NCI-H1048 (cell line): Measurements from ENCODE around the gene ALS2CL.

Source experiments
- DNase-seq: peaks from one replicate; lab custom pipeline; 2025; lab: John Stamatoyannopoulos, UW

The ALS2CL gene

DNA sequence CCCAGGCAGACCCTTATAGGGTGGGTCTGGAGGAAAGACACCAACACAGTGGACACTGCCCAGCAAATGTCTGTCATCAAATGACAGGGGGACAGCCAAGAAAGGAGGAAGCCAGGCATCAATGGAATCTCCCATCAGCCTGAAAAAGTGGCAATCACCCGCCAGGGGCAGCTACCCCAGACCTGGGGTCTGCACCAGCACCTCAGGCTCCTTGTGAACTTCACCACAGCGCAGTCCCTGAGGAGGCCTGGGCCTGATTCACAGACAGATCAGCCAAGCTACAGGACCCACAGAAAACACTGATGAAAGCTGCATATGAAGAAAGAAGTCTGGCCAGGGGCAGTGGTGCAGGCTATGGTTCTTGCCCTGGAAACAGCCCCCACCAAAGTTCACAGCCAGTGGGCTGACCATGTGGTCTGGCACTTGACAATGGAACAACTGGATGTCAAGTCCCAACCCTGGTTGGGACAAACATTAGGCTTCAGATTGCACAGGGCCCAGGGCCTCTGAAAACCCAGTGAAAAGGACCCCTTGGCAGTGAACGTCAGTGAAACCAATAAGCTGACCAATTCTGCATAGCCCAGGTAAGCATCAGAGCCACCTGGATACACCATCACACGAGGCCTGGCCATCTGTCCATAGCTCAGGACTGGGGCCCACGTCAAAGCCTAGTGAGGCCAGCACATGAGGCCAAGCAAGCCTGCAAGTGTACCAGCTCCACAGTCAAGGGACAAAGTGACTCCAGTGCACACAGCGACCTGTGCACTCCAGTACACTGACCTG, 29.1 kb downstream of the ALS2CL start:
- no peak for DNase-seq

DNA sequence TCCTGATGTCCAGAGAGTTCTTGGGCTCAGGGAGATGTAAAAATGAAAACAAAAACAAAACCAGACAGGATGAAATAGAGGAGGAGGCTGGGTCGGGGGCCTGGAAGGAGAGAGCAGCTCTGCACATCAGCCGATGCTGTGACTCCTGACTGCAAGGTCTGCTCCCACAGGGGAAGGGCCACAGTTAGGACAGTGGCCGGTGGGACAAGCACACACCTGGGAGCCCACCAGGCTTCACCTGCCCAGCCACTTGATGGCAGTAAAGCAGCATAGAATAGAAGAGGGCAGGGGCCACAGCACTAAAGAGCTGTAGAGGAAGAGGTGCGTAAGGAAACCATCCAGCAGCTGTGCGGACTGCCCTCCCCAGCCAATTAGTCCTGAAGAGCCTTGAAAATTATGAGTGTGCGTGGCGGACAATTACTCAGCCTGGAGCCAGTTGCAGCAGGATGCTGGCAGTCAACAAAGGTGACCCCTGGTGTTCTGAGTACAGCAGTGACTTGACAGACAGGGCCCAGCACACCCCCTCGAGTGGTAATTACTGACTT, 29.8 kb downstream of the ALS2CL start:
- DNase-seq = no peak

- no peak for DNase-seq
These were observed 30.5 kb downstream of the ALS2CL start for GRCh38 chr3:46662771-46663551.

DNA sequence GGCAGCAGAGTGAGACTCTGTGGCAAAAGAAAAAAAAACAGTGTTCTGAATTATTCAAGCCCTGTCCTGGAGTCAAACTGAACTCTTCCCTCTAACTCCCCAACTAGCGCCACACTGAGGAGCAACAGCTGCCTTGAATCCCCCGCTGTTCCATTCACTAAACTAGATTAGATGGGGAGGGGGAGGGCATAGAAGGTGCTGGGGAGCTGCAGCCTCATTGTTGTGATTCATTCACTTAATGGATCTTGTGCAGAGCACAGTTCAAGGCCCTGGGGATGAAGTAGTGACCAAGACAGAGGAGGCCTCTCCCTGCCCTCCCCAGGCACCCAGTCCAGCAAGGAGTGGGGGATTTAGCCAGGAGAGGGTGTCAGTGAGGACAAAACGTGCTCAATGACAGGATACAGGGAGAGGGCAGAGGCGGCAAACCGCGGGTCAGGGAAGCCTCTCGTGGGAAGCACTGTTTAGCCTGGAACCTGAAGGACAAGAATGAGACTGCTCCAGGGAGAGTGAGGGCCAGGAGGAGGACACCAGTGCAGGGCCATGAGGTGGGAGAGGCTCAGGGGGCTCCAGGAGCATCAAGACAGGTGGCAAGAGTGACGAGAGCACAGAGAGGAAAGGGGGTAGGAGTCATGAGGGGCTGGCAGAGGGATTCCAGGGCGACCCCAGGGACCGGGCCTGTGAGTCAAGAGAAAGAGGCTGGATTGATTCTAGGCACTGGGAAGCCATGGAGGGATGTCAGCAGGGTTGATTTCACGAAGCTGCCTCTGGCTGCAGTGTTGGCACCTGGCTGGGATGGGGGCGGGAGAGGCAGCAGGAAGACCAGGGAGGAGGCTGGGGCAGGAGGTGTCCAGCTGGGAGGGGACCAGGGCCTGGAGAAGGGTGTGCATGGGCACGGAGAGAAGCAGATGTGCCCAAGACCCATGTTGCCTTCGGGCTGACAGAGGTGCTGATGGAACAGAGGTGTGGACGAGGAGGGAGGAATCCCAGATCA, 31.4 kb downstream of the ALS2CL start:
- DNase-seq = no peak

DNA sequence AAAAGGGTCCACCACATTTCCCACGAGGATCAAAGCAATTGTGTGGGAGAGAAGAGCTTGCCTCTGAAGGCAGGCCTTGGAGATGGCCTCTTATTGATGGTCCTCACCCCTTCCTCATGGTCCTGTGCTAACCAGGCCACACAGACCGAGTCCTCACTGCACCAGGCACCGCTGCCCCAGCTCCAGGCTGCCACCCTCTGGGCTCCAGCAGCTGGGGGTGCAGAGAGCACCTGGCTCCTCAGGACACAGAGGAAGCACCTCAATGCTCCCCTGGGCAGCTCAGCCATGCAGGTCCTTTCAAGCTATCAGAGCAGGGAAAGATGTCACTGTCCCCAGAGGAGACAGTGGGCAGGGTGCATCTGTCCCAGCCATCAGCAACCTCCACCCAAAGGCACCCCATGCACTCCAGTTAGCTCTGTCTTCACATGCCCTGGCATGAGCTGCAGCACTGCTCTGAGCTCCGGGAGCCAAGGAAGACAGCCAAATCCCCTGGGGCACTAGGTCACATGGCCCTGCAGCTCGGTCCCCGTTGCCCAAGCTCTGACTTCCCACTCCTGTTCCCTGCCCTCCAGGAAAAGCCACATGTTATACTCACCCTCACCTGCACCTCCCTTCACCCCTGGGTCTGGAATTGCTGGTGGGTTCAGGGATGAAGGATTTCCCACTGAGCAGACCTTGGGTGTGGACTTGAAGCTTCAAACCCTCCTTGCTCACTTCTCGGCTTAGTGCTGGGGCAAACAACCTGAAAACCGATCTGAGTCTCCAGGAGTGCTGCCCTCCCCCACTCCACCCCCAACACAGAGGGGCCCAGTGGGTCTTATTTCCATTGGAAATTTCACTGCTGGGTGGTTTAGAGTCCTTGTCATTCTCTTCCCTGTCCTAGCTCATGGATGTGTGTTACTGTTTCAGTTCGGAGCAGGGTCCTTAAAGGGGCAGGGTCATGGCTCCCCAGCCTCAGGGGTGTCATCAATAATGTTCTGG, 32.6 kb downstream of the ALS2CL start:
- no peak for DNase-seq

- DNase-seq = no peak
These were observed 33.5 kb downstream of the ALS2CL start for GRCh38 chr3:46660003-46660402.

DNA sequence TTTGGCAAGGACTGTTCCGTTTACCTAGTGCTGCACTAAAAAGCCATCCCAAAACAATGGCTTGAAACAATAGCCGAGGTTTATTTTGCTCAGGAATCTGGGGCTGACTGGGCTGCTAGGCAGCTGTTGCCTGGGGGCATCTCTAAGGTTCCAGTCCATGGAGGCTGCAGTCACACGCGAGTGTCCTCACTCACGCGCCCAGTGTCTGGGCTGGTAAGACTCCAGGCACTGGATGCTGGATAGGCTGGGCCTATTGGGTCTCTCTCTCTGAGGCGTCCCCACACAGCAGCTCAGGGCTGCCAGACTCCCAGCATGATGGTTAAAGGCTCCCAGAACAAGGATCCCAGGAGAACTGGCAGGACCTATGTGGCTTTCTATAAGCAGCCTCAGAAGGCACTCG, 34.2 kb downstream of the ALS2CL start:
- no peak for DNase-seq

DNA sequence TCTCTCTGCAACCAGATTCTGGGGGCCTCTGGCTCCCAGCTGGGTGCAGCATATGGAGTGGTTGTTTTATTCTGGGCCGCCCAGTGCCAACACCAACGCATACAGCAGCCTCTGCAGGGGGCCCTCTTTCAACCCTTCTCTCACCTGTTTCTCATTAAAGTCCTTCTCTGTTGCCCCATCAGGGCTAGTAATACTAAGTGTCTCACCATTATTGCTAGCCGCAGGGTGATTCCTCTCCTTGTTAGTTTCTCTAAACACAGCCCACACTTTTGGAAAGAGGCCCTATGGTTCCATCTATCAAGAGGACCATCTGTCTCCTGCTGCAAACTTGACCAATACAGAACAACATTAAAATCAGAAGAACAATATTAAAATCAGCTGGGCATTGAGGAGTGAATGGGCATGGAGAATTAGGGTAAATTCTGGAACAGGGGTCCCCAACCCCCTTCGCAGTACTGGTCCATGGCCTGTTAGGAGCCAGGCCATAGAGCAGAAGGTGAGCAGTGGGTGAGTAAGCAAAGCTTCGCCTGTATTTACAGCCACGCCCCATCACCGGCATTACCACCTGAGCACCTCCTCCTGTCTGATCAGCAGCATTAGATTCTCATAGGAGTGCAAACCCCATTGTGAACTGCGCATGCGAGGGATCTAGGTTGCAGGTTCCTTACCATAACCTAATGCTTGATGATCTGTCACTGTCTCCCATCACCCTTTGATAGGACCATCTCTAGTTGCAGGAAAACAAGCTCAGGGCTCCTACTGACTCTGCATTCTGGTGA, 36.5 kb downstream of the ALS2CL start:
- DNase-seq = no peak

GRCh38 chr3:46655271-46655670, 38.2 kb downstream of the ALS2CL start:
- no peak for DNase-seq

DNA sequence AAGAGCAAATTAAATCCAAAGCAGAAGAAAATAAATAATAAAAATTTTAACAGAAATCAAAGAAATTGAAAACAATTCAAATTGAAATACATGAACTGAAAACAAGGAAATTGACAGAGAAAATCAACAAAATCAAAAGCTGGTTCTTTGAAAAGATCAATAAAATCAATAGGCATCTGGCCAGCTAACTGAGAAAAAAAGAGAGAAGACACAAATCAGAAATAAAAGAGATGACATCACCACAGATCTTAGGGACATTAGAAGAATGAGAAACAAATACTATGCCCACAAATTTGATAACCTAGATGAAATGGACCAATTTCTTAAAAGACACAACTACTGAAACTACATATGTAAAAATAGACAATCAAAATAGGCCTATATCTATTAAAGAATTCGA, 42.4 kb downstream of the ALS2CL start:
- no peak for DNase-seq

DNA sequence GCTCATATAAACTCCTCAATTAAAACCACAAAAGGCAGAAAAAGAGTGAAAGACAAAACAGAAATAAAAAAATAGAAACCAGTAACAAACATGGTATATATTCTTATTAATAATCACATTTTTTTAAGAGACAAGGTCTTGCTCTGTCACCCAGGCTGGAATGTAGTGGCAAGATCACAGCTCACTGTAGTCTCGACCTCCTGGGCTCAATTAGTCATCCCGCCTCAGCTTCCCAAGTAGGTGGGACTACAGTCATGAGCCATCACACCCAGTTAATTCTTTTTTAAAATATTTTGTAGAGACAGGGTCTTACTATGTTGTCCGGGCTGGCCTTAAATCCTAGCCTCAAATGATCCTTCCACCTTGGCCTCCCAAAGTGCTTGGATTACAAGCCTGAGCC, 44.0 kb downstream of the ALS2CL start:
- no peak for DNase-seq

DNA sequence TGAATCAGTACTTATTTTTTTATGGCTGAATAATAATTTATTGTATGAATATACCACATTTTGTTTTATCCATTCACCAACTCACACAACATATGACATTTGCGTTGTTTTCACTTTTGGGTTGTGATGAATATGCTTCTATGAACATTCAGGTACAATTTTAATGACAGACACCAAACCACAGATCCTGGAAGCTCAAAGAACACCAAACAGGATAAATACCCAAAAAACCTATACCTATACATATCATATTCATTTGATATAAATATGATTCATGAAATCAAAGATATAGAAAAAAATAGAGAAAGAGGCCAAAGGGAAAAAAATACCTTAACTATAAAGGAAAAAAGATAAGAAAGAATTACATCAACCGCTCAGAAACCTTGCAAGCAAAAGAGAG, 45.4 kb downstream of the ALS2CL start:
- no peak for DNase-seq

DNA sequence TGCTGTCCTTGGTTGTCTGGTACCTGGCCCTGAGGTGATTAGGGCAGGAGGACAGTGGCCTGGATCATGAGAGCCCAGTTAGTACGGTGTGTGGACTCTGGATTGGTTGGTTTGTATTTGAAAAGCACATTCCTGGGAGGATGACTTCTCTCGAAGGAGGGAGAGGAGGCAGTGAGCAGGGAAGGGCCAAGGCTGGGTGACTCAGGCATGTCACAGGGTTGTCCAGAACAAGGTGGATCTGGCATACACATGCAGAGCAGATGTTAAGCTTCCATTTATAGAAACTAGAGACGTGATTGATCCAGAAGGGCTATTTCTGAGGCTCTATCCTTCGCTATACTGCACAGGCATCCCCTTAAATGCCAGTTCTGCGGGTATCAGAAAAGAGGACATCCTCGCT, 46.8 kb downstream of the ALS2CL start:
- no peak for DNase-seq

DNA sequence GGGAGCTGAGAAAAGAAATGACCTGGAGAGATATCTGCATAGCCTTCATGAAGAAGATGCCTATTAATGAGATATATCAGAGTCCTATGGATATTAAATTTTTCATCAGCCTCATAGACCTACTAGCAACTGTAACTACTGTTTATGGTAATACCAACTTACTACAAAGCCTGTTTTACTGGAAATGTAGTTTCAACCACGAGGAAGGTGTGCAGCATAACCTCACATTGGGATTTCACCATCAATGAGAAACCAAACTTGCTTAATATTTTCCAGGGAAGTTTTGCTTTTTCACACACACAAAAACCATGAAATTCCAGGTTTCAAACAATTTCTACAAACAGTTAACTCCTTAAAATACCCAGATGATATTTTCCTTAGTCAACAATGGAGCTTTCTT, 49.8 kb downstream of the ALS2CL start:
- no peak for DNase-seq

GRCh38 chr3:46642971-46643370, 50.5 kb downstream of the ALS2CL start:
- no peak for DNase-seq

- DNase-seq = no peak
These were observed 52.6 kb downstream of the ALS2CL start for GRCh38 chr3:46640927-46641326.

DNA sequence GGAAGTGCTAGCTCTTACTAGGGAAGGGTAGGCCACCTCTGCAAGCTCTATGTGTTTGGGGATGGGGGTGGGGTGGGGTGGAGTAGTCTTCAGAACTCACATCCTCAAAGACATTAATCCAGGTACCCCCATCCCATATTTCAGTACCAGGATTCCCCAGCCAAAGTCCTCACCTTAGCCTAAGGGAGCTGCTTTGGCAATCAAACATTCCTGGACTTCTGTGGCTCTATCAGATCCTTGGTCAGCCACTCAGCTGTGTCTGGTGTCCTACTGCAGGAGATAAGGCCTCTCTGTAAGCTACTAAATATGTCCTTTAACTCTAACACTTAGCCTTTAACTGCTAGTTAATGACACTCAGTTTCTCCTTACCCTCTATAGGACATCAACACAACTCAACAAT, 54.3 kb downstream of the ALS2CL start:
- DNase-seq = no peak

DNA sequence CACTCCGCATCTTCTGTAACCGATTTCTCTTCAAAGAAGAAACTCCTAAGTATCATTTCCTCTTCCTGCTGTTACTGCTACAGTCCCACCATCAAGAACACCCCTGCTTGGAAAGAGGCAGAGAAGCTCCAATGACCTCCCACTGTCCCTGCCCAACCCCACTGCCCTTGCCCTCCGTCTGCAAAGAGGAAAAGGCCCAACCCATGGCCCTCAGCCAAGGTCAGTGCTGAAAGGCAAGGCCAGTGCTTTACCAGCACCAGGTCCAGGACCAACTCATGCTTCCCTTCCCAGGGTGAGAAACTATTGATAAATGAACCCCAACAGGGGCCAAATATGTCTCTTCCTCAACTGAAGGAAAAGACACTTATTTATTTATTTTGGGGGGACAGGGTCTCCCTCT, 58.6 kb downstream of the ALS2CL start:
- no peak for DNase-seq

DNA sequence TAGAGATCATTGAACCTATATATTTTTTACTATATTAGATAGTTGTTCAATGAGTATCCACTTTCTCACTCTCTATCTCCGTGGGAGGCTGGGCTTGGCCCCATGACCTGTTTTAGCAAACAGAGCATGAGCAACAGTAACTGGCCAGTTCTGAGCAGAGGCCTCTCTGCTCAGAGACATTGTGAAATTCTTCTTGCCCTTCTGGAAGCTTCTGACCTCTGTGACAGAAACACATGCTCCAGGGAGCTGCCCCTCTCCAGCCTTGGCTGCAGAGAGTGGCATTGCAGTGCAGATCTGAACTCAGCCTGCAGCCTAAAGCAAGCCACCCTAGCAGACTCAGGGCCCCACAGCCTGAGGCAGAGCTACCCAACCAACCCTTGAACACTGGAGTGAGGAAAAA, 60.7 kb downstream of the ALS2CL start:
- no peak for DNase-seq
